MM.1S (cell line): ENCODE data around the gene RMI2.

ENCODE experiments used
- CTCF ChIP-seq: fragments of 300-600 bp; sonication (generic); IDR thresholded peaks from 2 replicates; pipeline ENCODE4 v1.5.1; 2016; ENCODE audit warnings: antibody characterized with exemption, low read length, mixed read lengths
- EZH2 ChIP-seq: fragments of 300-600 bp; sonication (generic); optimal IDR thresholded peaks from 2 replicates; pipeline ENCODE3; 2017; ENCODE audit warnings: low read depth, mild to moderate bottlenecking, antibody characterized with exemption, low read length, mixed read lengths
- EZH2phosphoT487 ChIP-seq: fragments of 300-600 bp; sonication (generic); IDR thresholded peaks from 2 replicates; pipeline ENCODE4 v1.6.1; 2018; ENCODE audit warnings: antibody characterized with exemption, low read length

GRCh38 chr16:11390573-11391495 lies 45.6 kb downstream of the RMI2 start:
- no peak for TF ChIP-seq CTCF
- no peak for TF ChIP-seq EZH2
- TF ChIP-seq EZH2phosphoT487, result no peak
